Osteoblast (primary cell): ENCODE measurements around the gene PDCD6IP. TPM values are rescaled to one million over a fixed set of nuclear protein-coding genes. Genes with fewer than 3 reads are reported as not detected.
"Not testable (repeated sequence)": the region's sequence is repeated elsewhere in the genome, so short reads cannot be mapped to it uniquely, and the experiment has no call there.

ENCODE experiments used
- DNase-seq: peaks from one replicate; pipeline ENCODE4 v3.0.0; 2011; ENCODE audit warnings: low spot score, mixed read lengths; ENCODE audit not compliant: insufficient read length; ENCODE audit errors: missing footprints
- H2AFZ ChIP-seq: 2 replicates; pipeline ENCODE4 v1.6.0; 2011; ENCODE audit warnings: mild to moderate bottlenecking, low read length
- H3K27ac ChIP-seq: 2 replicates; pipeline ENCODE4 v1.5.1; 2011; ENCODE audit warnings: mild to moderate bottlenecking, low read depth, low read length, moderate library complexity
- H3K27me3 ChIP-seq: 2 replicates; pipeline ENCODE4 v1.6.0; 2012; ENCODE audit warnings: mild to moderate bottlenecking, control low read depth, inconsistent platforms, low read length, moderate library complexity; ENCODE audit not compliant: insufficient read depth
- H3K36me3 ChIP-seq: 2 replicates; pipeline ENCODE4 v1.5.1; 2011; ENCODE audit warnings: mild to moderate bottlenecking, low read length, control low read depth, moderate library complexity; ENCODE audit not compliant: insufficient read depth
- H3K4me1 ChIP-seq: 2 replicates; pipeline ENCODE4 v1.5.1; 2011; ENCODE audit warnings: mild to moderate bottlenecking, low read length, control low read depth, moderate library complexity; ENCODE audit not compliant: insufficient read depth
- H3K4me2 ChIP-seq: 2 replicates; pipeline ENCODE4 v1.6.0; 2011; ENCODE audit warnings: mild to moderate bottlenecking, low read length; ENCODE audit not compliant: insufficient read depth
- H3K4me3 ChIP-seq: fragments of 200-600 bp; sonication (generic); 3 replicates; pipeline ENCODE4 v1.5.1; 2012; ENCODE audit warnings: mild to moderate bottlenecking, low read length, inconsistent platforms; ENCODE audit not compliant: insufficient read depth
- H3K79me2 ChIP-seq: 2 replicates; pipeline ENCODE4 v1.6.0; 2012; ENCODE audit warnings: mild to moderate bottlenecking, low read length, control low read depth, inconsistent platforms; ENCODE audit not compliant: insufficient read depth
- H3K9me3 ChIP-seq: 2 replicates; pipeline ENCODE4 v1.5.1; 2011; ENCODE audit warnings: low read depth, low read length, control low read depth
- H4K20me1 ChIP-seq: 2 replicates; pipeline ENCODE4 v1.6.0; 2012; ENCODE audit warnings: mild to moderate bottlenecking, low read length, control low read depth; ENCODE audit not compliant: insufficient read depth
- total RNA-seq: library from RNA; depleted of rRNA; stranded (reverse); fragments of >200 nt; gene quantifications from 2 replicates; pipeline ENCODE4 v1.2.3, GENCODE V29; 2012
- TF ChIP-seq, protein P1 (sequence below): IDR thresholded peaks from 2 replicates; pipeline ENCODE4 v1.5.1; 2011; ENCODE audit warnings: mild to moderate bottlenecking, low read depth, low read length, moderate library complexity; ENCODE audit errors: extremely low read depth

Gene PDCD6IP
- total RNA-seq, 1 donor, result 283 TPM

DNA sequence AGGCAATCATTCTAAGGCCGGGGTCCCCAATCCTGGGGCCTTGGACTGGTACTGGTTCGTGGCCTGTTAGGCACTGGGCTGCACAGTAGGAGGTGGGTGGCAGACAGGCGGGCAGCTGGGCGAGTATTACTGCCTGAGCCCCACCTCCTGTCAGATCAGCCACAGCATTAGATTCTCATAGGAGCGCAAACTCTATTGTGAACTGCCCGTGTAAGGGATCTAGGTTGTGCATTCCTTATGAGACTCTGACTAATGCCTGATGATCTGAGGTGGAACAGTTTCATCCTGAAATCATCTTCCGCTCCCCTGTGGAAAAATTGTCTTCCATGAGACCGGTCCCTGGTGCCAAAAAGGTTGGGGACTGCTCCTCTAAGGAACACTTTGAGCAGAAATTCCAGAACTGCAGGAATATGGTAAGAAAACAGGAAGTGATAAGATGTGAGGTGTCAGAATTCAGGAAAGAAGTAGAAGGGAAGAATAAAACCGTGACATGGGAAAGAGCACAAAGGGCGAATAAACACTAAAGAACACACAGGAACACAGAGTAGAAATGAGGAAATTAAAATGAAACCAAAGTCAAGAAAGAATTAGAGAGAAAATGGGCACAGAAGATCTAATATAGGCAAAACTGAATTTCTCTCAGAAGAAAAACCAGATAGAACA is 57.6 kb downstream of the PDCD6IP start:
- TF ChIP-seq, protein P1, sequence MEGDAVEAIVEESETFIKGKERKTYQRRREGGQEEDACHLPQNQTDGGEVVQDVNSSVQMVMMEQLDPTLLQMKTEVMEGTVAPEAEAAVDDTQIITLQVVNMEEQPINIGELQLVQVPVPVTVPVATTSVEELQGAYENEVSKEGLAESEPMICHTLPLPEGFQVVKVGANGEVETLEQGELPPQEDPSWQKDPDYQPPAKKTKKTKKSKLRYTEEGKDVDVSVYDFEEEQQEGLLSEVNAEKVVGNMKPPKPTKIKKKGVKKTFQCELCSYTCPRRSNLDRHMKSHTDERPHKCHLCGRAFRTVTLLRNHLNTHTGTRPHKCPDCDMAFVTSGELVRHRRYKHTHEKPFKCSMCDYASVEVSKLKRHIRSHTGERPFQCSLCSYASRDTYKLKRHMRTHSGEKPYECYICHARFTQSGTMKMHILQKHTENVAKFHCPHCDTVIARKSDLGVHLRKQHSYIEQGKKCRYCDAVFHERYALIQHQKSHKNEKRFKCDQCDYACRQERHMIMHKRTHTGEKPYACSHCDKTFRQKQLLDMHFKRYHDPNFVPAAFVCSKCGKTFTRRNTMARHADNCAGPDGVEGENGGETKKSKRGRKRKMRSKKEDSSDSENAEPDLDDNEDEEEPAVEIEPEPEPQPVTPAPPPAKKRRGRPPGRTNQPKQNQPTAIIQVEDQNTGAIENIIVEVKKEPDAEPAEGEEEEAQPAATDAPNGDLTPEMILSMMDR, result no peak
- Histone ChIP-seq H3K9me3 (no peaks in the 10 kb centered on the region), H2AFZ (no peak overlapping the region), H3K36me3 (peaks cover 19% of the 10 kb centered on the region), H3K79me2 (peaks cover 7% of the 10 kb centered on the region), H3K4me2 (peak overlapping the region; percentile 28), H3K27me3 (no peaks in the 10 kb centered on the region), H3K4me1 (peaks cover 12% of the 10 kb centered on the region), H3K4me3 (no peak overlapping the region), H4K20me1 (no peaks in the 10 kb centered on the region), H3K27ac (peak overlapping the region; percentile 60)
- no peak for DNase-seq

DNA sequence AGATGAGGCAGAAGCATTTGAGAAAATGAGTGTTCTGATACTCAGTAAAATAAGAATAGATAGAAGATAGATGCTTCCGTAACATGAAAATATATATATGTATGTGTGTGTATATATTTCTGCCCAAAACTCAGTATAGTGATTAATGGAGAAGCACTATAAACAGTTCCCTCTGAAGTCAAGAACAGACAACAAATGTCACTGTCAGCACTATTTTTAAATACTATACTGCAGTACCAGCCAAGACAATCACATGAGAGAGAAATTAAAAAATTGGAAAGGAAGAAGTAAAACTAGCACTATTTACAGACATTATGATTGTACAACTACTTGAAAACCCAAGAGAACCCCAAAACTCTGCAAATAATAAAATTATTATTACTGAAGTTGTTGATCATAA is 59.3 kb downstream of the PDCD6IP start:
- not testable (repeated sequence) for H3K79me2 ChIP-seq, H3K27me3 ChIP-seq, H3K4me3 ChIP-seq, H3K27ac ChIP-seq, H3K9me3 ChIP-seq, H3K4me2 ChIP-seq, H4K20me1 ChIP-seq, H2AFZ ChIP-seq, DNase-seq
- H3K36me3 ChIP-seq, result peaks cover 23% of the 10 kb centered on the region
- H3K4me1 ChIP-seq, result peaks cover 12% of the 10 kb centered on the region

DNA sequence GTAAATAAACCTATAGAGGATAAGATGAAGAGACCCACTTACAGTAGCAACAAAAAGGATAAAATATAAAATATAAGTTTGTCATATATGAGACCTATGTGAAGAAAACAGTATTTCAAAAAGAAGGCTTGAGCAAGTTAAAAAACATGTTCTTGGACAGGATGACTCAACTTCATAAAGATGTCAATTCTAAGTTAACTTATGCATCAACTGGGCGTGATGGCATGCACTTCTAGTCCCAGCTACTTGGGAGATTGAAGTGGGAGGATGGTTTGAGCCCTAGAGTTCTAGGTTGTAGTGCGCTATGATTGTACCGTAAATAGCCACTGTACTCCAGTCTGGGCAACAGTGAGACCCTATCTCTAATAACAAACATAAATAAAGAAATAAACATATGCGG is 59.7 kb downstream of the PDCD6IP start:
- no peaks in the 10 kb centered on the region for H4K20me1 ChIP-seq
- H3K79me2 ChIP-seq, result peaks cover 2% of the 10 kb centered on the region
- no peaks in the 10 kb centered on the region for H3K27me3 ChIP-seq
- H3K4me3 ChIP-seq, result no peak overlapping the region
- H3K4me1 ChIP-seq, result peaks cover 12% of the 10 kb centered on the region
- no peaks in the 10 kb centered on the region for H3K9me3 ChIP-seq
- TF ChIP-seq, protein P1, result no peak
- H2AFZ ChIP-seq, result no peak overlapping the region
- no peak overlapping the region for H3K27ac ChIP-seq
- no peak for DNase-seq
- H3K36me3 ChIP-seq, result peaks cover 23% of the 10 kb centered on the region
- no peak overlapping the region for H3K4me2 ChIP-seq

DNA sequence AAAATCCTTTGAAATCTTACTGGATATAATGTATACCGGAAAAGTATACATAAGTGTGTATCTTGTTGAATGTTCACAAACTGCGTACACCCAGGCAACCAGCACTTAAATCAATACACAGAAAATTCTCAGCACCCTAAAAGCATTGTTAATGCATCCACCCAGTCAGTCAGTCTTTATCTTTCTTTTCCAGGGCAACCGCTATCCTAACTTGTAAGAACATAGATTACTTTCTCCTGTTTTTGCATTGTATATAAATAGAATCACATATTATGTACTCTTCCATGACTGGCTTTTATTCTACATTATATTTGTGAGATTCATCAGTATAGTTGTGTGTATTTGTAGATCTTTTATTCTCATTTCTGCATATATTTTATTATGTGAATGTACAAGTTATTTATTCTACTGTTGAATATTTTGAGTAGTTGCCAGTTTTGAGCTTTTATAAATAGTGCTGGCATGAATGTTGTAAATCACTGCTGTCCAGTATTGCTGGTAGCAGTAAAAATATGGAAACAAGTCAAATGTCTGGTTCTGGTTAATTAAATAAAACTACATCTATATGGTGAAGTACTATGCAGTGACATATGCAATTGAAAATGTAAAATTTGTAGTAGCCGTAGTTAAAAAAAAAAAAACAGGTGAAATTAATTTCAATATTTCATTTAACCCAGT is 62.1 kb downstream of the PDCD6IP start:
- Histone ChIP-seq H3K9me3 (no peaks in the 10 kb centered on the region), H3K27ac (no peak overlapping the region), H4K20me1 (no peaks in the 10 kb centered on the region), H3K4me1 (peaks cover 6% of the 10 kb centered on the region), H2AFZ (no peak overlapping the region), H3K4me3 (no peak overlapping the region), H3K27me3 (no peaks in the 10 kb centered on the region), H3K36me3 (peaks cover 46% of the 10 kb centered on the region), H3K4me2 (no peak overlapping the region), H3K79me2 (peaks cover 6% of the 10 kb centered on the region)
- DNase-seq, result no peak
- TF ChIP-seq, protein P1, result no peak
